H1 (cell line): ENCODE data around the gene NMD3. TPM values are rescaled to one million over a fixed set of nuclear protein-coding genes. Genes with fewer than 3 reads are reported as not detected.

Experiments
- BRCA1 ChIP-seq: IDR thresholded peaks from 2 replicates; pipeline ENCODE4 v1.6.1; 2012; ENCODE audit warnings: low read depth, low read length, improper control_type of control experiment
- CBX8 ChIP-seq: fragments of 300-800, 300-1000 bp; sonication (generic); IDR thresholded peaks from 2 replicates; pipeline ENCODE4 v1.7.1; 2016; ENCODE audit warnings: low read depth, low read length, borderline replicate concordance
- CTBP2 ChIP-seq: IDR thresholded peaks from 2 replicates; pipeline ENCODE4 v1.7.0; 2011; ENCODE audit warnings: borderline replicate concordance, mild to moderate bottlenecking, moderate library complexity, mixed read lengths, low read length; ENCODE audit not compliant: insufficient read depth, insufficient read length
- FOSL1 ChIP-seq: IDR thresholded peaks from 2 replicates; pipeline ENCODE4 v1.6.1; 2011; ENCODE audit warnings: mild to moderate bottlenecking, low read depth, low read length, moderate library complexity; ENCODE audit not compliant: insufficient read depth
- HDAC6 ChIP-seq: IDR thresholded peaks from one replicate; pipeline ENCODE4 v1.7.1; 2012; ENCODE audit warnings: low read depth, mild to moderate bottlenecking, inconsistent platforms, low read length, moderate library complexity
- JUN ChIP-seq: IDR thresholded peaks from 2 replicates; pipeline ENCODE4 v1.6.1; 2011; ENCODE audit warnings: low read depth, mild to moderate bottlenecking, improper control_type of control experiment, low read length
- NRF1 ChIP-seq: IDR thresholded peaks from 2 replicates; pipeline ENCODE4 v1.6.1; 2011; ENCODE audit warnings: mild to moderate bottlenecking, low read depth, low read length, improper control_type of control experiment
- polyA plus RNA-seq, 7 experiments: library from polyadenylated mRNA; depleted of rRNA in 3 of 7; stranded (reverse) in 5 of 7; unstranded in 2 of 7; fragments of >200 nt in 5 of 7; fragments of 200-250 nt in 2 of 7; gene quantifications; 1 replicate in 5 of 7; 2 replicates in 1 of 7; 4 replicates in 1 of 7; pipeline versions ENCODE4 v1.2.1 to v1.2.3, GENCODE V29; 2011 to 2013; ENCODE audit warnings: missing spikeins in 2 of 7, mixed read lengths in 2 of 7
- total RNA-seq: library from RNA; stranded (reverse); fragmentation: NEBNext Ultra II Directional; extraction: Animal tissue kit (Norgen Biotek cat#: 25700); gene quantifications from 2 replicates; pipeline ENCODE4 v1.2.1, GENCODE V29; 2021

Gene NMD3
- total and polyA plus RNA-seq, 2 of the 8 experiments (the other 6 are each of a cell fraction or from before 2014, with no cell fraction given), result 12.1 to 64.2 TPM

- no peak for TF ChIP-seq JUN
- TF ChIP-seq CBX8, result no peak
- TF ChIP-seq BRCA1, result no peak
- TF ChIP-seq HDAC6, result no peak
- no peak for TF ChIP-seq CTBP2
- no peak for TF ChIP-seq FOSL1
- TF ChIP-seq NRF1, result no peak
These were observed 1.6 kb upstream of the NMD3 start (continued) for GRCh38 chr3:161219495-161219894.
